HCT116 (cell line): Measurements from ENCODE around the gene CCDC182. TPM values are rescaled to one million over a fixed set of nuclear protein-coding genes. Genes with fewer than 3 reads are reported as not detected.

Experiments
- ATAC-seq: fragments of 200-7000 bp; cut with Tn5 transposase; 2 replicates; pipeline ENCODE4 v1.9.1; 2020; ENCODE audit warnings: mild to moderate bottlenecking, moderate library complexity
- BruUV-seq: library from RNA; stranded (reverse); fragments of 400-500 nt; replicated peaks from 2 replicates; lab custom pipeline; 2021; lab: Mats Ljungman, UMichigan
- CTCF ChIA-PET: fragments of 300-600 bp; sonication (Branson Sonifier 250); formaldehyde crosslinking; loops from one replicate; lab custom pipeline; 2021; ENCODE audit warnings: antibody characterized with exemption; lab: Charles Lee
- POLR2A ChIA-PET: fragments of 300-600, 350-600 bp; sonication (Branson Sonifier 250); formaldehyde crosslinking; loops from one replicate; lab custom pipeline; 2021; ENCODE audit warnings: antibody characterized with exemption; lab: Charles Lee
- RAD21 ChIA-PET, 2 experiments: fragments of 300-600 bp; sonication (Branson Sonifier 250); formaldehyde crosslinking; loops; one replicate each; lab custom pipeline; 2023; ENCODE audit warnings: low total read pairs in 2 of 2; ENCODE audit not compliant: uncharacterized antibody in 2 of 2, unreplicated experiment in 2 of 2, low non-redundant PET in 1 of 2; lab: Charles Lee
- DNase-seq: peaks from one replicate; pipeline ENCODE4 v3.0.0-alpha.2; 2010; ENCODE audit warnings: low read depth, low spot score
- H2AFZ ChIP-seq: fragments of 200-600 bp; shearing (Covaris generic), sonication (generic); 2 replicates; pipeline ENCODE4 v1.6.1; 2017; ENCODE audit warnings: low read depth, mixed run types, mixed read lengths, antibody characterized with exemption, low read length; ENCODE audit not compliant: poor library complexity, severe bottlenecking
- H3K27ac ChIP-seq: 2 replicates; pipeline ENCODE4 v1.5.1; 2012; ENCODE audit warnings: low read depth, low read length
- H3K27me3 ChIP-seq: fragments of 200-600 bp; sonication (generic); 2 replicates; pipeline ENCODE4 v1.6.1; 2016; ENCODE audit warnings: mixed run types, low read length, mixed read lengths; ENCODE audit not compliant: insufficient read depth
- H3K36me3 ChIP-seq, 2 experiments: fragments of 200-500 bp in 1 of 2; fragments of 200-600 bp in 1 of 2; sonication (Bioruptor generic) in 1 of 2; sonication (generic) in 1 of 2; 2 replicates each; pipeline versions ENCODE4 v1.5.1 to v1.6.1; 2014 to 2016; ENCODE audit warnings: low read length in 2 of 2, inconsistent platforms in 1 of 2, mixed read lengths in 1 of 2, mixed run types in 1 of 2; ENCODE audit not compliant: insufficient read depth in 2 of 2, control insufficient read depth in 1 of 2
- H3K4me1 ChIP-seq, 2 experiments: fragments of 200-600 bp in 1 of 2; sonication (generic) in 1 of 2; 2 replicates each; pipeline versions ENCODE4 v1.5.1 to v1.6.1; 2012 to 2017; ENCODE audit warnings: low read length in 2 of 2, inconsistent platforms in 1 of 2, mild to moderate bottlenecking in 1 of 2, mixed read lengths in 1 of 2, mixed run types in 1 of 2, moderate library complexity in 1 of 2; ENCODE audit not compliant: insufficient read depth in 2 of 2, control insufficient read depth in 1 of 2
- H3K4me2 ChIP-seq: fragments of 200-600 bp; sonication (generic); 2 replicates; pipeline ENCODE4 v1.6.1; 2017; ENCODE audit warnings: mixed run types, low read length, mixed read lengths
- H3K4me3 ChIP-seq, 2 experiments: fragments of 200-600 bp in 1 of 2; sonication (generic) in 1 of 2; replicated peaks in 1 of 2; 2 replicates each; pipeline ENCODE4 v1.5.1; 2011 to 2016; ENCODE audit warnings: low read length in 2 of 2, control low read depth in 1 of 2, low read depth in 1 of 2, mild to moderate bottlenecking in 1 of 2, mixed read lengths in 1 of 2, mixed run types in 1 of 2
- H3K79me2 ChIP-seq: fragments of 200-600 bp; sonication (generic); 2 replicates; pipeline ENCODE4 v1.6.1; 2017; ENCODE audit warnings: mild to moderate bottlenecking, mixed run types, low read length, moderate library complexity, mixed read lengths; ENCODE audit not compliant: insufficient read depth
- H3K9ac ChIP-seq: fragments of 200-600 bp; sonication (generic); 2 replicates; pipeline ENCODE4 v1.6.1; 2016; ENCODE audit warnings: low read length, mixed read lengths
- H3K9me2 ChIP-seq: fragments of 200-600 bp; sonication (generic), shearing (Covaris generic); 2 replicates; pipeline ENCODE4 v1.6.1; 2017; ENCODE audit warnings: mixed run types, mild to moderate bottlenecking, moderate library complexity; ENCODE audit not compliant: insufficient read depth
- H3K9me3 ChIP-seq, 2 experiments: fragments of 200-500 bp in 1 of 2; fragments of 200-600 bp in 1 of 2; sonication (Bioruptor generic) in 1 of 2; sonication (generic) in 1 of 2; 2 replicates each; pipeline ENCODE4 v1.6.1; 2014 to 2017; ENCODE audit warnings: low read length in 2 of 2, mixed read lengths in 2 of 2, inconsistent platforms in 1 of 2, low read depth in 1 of 2, mild to moderate bottlenecking in 1 of 2, mixed run types in 1 of 2, moderate library complexity in 1 of 2; ENCODE audit not compliant: control insufficient read depth in 1 of 2, insufficient read depth in 1 of 2
- H4K20me1 ChIP-seq: fragments of 200-600 bp; sonication (generic), shearing (Covaris generic); 2 replicates; pipeline ENCODE4 v1.6.1; 2017; ENCODE audit warnings: mixed run types, mild to moderate bottlenecking, moderate library complexity; ENCODE audit not compliant: insufficient read depth
- CEBPB ChIP-seq: IDR thresholded peaks from 2 replicates; pipeline ENCODE4 v1.6.1; 2012; ENCODE audit warnings: low read depth
- EGR1 ChIP-seq: IDR thresholded peaks from 2 replicates; pipeline ENCODE4 v1.6.1; 2012; ENCODE audit warnings: low read depth
- ELF1 ChIP-seq: IDR thresholded peaks from 2 replicates; pipeline ENCODE4 v1.6.1; 2012; ENCODE audit warnings: low read depth, borderline replicate concordance
- EZH2phosphoT487 ChIP-seq: fragments of 200-600 bp; IDR thresholded peaks from 2 replicates; pipeline ENCODE4 v1.6.1; 2018; ENCODE audit warnings: antibody characterized with exemption, borderline replicate concordance
- FOSL1 ChIP-seq: IDR thresholded peaks from 2 replicates; pipeline ENCODE4 v1.6.1; 2012; ENCODE audit warnings: low read depth
- JUND ChIP-seq: IDR thresholded peaks from 2 replicates; pipeline ENCODE4 v1.6.1; 2012
- SIN3A ChIP-seq: IDR thresholded peaks from 2 replicates; pipeline ENCODE4 v1.6.1; 2012; ENCODE audit warnings: low read depth
- SP1 ChIP-seq: IDR thresholded peaks from 2 replicates; pipeline ENCODE4 v1.6.1; 2012; ENCODE audit warnings: low read depth
- YY1 ChIP-seq: IDR thresholded peaks from 2 replicates; pipeline ENCODE4 v1.6.1; 2011; ENCODE audit warnings: low read length, low read depth, moderate library complexity, mild to moderate bottlenecking; ENCODE audit not compliant: insufficient replicate concordance; ENCODE audit errors: extremely low read depth
- intact Hi-C: fragments of 100-400 bp; cut with micrococcal nuclease; formaldehyde crosslinking; loops from 2 replicates; pipeline ENCODE4 v1.10.0; 2022
- total RNA-seq: library from RNA; stranded (reverse); gene quantifications from one replicate; pipeline ENCODE4 v1.2.1, GENCODE V29; 2021; ENCODE audit not compliant: unreplicated experiment
- TF ChIP-seq, protein P1 (sequence below): IDR thresholded peaks from 2 replicates; pipeline ENCODE4 v1.6.1; 2012
- TF ChIP-seq, protein P2 (sequence below): IDR thresholded peaks from 2 replicates; pipeline ENCODE4 v1.6.1; 2011; ENCODE audit warnings: mild to moderate bottlenecking, low read length, moderate library complexity; ENCODE audit not compliant: insufficient replicate concordance; ENCODE audit errors: extremely low read depth
- TF ChIP-seq, protein P3 (sequence below): IDR thresholded peaks from 2 replicates; pipeline ENCODE4 v1.6.1; 2012

The CCDC182 gene
- total RNA-seq, 1 experiment from 2014 or later, result not detected

DNA sequence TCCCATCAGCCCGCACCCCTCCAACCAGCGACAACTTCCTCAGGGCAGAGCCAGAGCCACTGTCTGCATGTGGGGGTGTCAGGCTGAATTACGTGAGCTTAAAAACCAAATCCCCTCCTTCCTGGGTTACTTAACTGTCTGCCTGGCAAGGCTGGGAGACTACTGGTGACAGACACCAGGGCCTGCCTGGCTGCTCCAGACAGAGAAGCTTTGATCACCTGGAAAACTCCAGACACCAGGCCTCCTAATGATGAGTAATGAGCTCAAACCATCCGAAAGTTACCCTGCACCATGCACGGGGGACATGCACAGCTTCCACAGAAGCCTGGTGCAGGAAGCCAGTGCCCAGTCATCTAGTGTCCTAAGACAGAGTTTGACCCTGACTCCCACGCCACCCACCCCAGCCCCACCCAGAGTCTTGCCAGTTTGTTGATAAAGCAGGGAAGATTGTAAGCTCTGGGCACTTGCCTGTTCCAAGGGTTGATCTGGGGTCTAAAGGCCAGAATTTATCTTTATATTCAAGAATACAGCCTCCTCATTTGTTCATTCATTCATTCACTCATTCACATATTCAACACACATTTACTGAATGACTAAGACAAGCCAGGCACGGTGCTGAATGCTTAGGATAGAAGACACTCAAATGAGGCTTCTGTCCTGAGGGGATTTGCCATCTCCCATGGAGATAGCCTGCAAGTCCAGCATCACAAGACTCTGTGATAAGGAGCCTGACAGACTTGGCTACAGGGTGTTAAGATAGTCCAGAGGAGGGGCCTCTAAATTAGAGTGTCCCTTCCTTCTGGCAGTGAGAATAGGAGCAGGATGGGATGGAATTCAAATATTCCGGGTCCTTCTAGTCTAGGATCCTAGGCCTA, 7.2 kb upstream of the CCDC182 start:
- RAD21 ChIA-PET, result no interaction called here
- ATAC-seq (no peak), DNase-seq (no peak)
- intact Hi-C loops, result no loop called here
- Histone ChIP-seq H3K4me1 (no peaks in the 10 kb centered on the region), H3K4me3 (no peak overlapping the region), H4K20me1 (no peaks in the 10 kb centered on the region), H3K9me3 (no peaks in the 10 kb centered on the region), H2AFZ (no peak overlapping the region), H3K4me2 (no peak overlapping the region), H3K27ac (no peak overlapping the region), H3K36me3 (no peaks in the 10 kb centered on the region), H3K27me3 (no peaks in the 10 kb centered on the region; the same call in 1 of the 2 replicates), H3K79me2 (no peaks in the 10 kb centered on the region), H3K9ac (no peak overlapping the region), H3K9me2 (no peaks in the 10 kb centered on the region)
- TF ChIP-seq, protein P1, sequence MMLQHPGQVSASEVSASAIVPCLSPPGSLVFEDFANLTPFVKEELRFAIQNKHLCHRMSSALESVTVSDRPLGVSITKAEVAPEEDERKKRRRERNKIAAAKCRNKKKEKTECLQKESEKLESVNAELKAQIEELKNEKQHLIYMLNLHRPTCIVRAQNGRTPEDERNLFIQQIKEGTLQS, result no peak
- no peak for TF ChIP-seq EZH2phosphoT487
- no peak for TF ChIP-seq CEBPB
- TF ChIP-seq, protein P2, sequence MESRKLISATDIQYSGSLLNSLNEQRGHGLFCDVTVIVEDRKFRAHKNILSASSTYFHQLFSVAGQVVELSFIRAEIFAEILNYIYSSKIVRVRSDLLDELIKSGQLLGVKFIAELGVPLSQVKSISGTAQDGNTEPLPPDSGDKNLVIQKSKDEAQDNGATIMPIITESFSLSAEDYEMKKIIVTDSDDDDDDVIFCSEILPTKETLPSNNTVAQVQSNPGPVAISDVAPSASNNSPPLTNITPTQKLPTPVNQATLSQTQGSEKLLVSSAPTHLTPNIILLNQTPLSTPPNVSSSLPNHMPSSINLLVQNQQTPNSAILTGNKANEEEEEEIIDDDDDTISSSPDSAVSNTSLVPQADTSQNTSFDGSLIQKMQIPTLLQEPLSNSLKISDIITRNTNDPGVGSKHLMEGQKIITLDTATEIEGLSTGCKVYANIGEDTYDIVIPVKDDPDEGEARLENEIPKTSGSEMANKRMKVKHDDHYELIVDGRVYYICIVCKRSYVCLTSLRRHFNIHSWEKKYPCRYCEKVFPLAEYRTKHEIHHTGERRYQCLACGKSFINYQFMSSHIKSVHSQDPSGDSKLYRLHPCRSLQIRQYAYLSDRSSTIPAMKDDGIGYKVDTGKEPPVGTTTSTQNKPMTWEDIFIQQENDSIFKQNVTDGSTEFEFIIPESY, result no peak
- TF ChIP-seq ELF1, result no peak
- TF ChIP-seq SIN3A, result no peak
- TF ChIP-seq SP1, result no peak
- TF ChIP-seq FOSL1, result no peak
- TF ChIP-seq YY1, result no peak
- TF ChIP-seq EGR1, result no peak
- TF ChIP-seq, protein P3, sequence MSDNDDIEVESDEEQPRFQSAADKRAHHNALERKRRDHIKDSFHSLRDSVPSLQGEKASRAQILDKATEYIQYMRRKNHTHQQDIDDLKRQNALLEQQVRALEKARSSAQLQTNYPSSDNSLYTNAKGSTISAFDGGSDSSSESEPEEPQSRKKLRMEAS, result no peak
- TF ChIP-seq JUND, result no peak
- CTCF ChIA-PET, result interaction anchor here (1.0 kb wide), 1 partner anchor 21 kb away, joined by 4 read pairs; no protein-coding TSS in a partner anchor
- BruUV-seq, result no TSS peak
- POLR2A ChIA-PET, result no interaction called here
